Activated naive CD4-positive, alpha-beta T cell treated with anti-CD3 and anti-CD28 coated beads for 36 hours (primary cell): ENCODE measurements around the gene ABTB2. TPM values are rescaled to one million over a fixed set of nuclear protein-coding genes. Genes with fewer than 3 reads are reported as not detected.

Experiments
- CTCF ChIA-PET: fragments of 350-600 bp; sonication (Branson Sonifier 250); formaldehyde crosslinking; loops from one replicate; lab custom pipeline; 2021; ENCODE audit warnings: antibody characterized with exemption; lab: Charles Lee
- DNase-seq: peaks from one replicate; pipeline ENCODE4 v3.0.0-alpha.2; 2020
- H3K27ac Mint-ChIP-seq: one replicate; pipeline ENCODE4 v1.8.0; 2021; ENCODE audit warnings: mild to moderate bottlenecking, mixed read lengths
- H3K27me3 Mint-ChIP-seq: one replicate; pipeline ENCODE4 v1.8.0; 2021; ENCODE audit warnings: low read depth, mixed read lengths
- H3K36me3 Mint-ChIP-seq: one replicate; pipeline ENCODE4 v1.8.0; 2021; ENCODE audit warnings: low read depth, mixed read lengths
- H3K4me1 Mint-ChIP-seq: one replicate; pipeline ENCODE4 v1.8.0; 2021; ENCODE audit warnings: low read depth, mixed read lengths
- H3K4me3 Mint-ChIP-seq: one replicate; pipeline ENCODE4 v1.8.0; 2021; ENCODE audit warnings: mild to moderate bottlenecking, moderate library complexity, mixed read lengths
- H3K9me3 Mint-ChIP-seq: one replicate; pipeline ENCODE4 v1.8.0; 2021; ENCODE audit warnings: mixed read lengths
- intact Hi-C: fragments of 100-400 bp; cut with micrococcal nuclease; formaldehyde crosslinking; loops from one replicate; pipeline ENCODE4 v1.15.1; 2023
- total RNA-seq, 2 experiments: library from RNA; stranded (reverse); gene quantifications; one replicate each; pipeline ENCODE4 v1.2.3, GENCODE V29; 2021

Gene ABTB2
- total RNA-seq, 2 experiments from 2014 or later, result 3.1 to 3.7 TPM

- Mint-ChIP-seq H3K27ac (peak overlapping the region; percentile 69), H3K4me1 (peaks cover 17% of the 10 kb centered on the region), H3K9me3 (no peaks in the 10 kb centered on the region), H3K36me3 (peaks cover 4% of the 10 kb centered on the region), H3K27me3 (peaks cover 23% of the 10 kb centered on the region), H3K4me3 (peak overlapping the region; percentile 76)
- CTCF ChIA-PET, result interaction anchor here (0.7 to 6.8 kb wide), 11 partner anchors 109 to 362 kb away, joined by 3 to 71 read pairs (median 4); no protein-coding TSS in a partner anchor
- peak; percentile 88 for DNase-seq
- intact Hi-C loops, result loop anchor here (1.0 to 10.0 kb wide), 14 partner anchors 12 to 551 kb away; partner anchors contain the start of genes CAT, LMO2 and NAT10
Observed at GRCh38 chr11:34358728-34359547, 1.1 kb upstream of the ABTB2 start.

GRCh38 chr11:34358258-34358727, 483 bp upstream of the ABTB2 start:
- Mint-ChIP-seq H3K4me1 (peaks cover 16% of the 10 kb centered on the region), H3K36me3 (peaks cover 4% of the 10 kb centered on the region), H3K27me3 (peaks cover 24% of the 10 kb centered on the region), H3K9me3 (no peaks in the 10 kb centered on the region), H3K27ac (peak overlapping the region; percentile 69), H3K4me3 (peak overlapping the region; percentile 76)
- DNase-seq, result no peak
- CTCF ChIA-PET, result interaction anchor here (0.6 to 6.8 kb wide), 18 partner anchors 8 to 361 kb away, joined by 3 to 71 read pairs (median 4); no protein-coding TSS in a partner anchor
- intact Hi-C loops, result loop anchor here (1.0 to 10.0 kb wide), 8 partner anchors 80 to 463 kb away; partner anchors contain the start of genes CAT, LMO2 and NAT10

GRCh38 chr11:34356913-34357700, 703 bp downstream of the ABTB2 start:
- Mint-ChIP-seq H3K9me3 (no peaks in the 10 kb centered on the region), H3K27me3 (peaks cover 29% of the 10 kb centered on the region), H3K27ac (no peak overlapping the region), H3K4me3 (peak overlapping the region; percentile 76), H3K36me3 (peaks cover 4% of the 10 kb centered on the region), H3K4me1 (peaks cover 17% of the 10 kb centered on the region)
- DNase-seq, result peak; percentile 62
- CTCF ChIA-PET, result interaction anchor here (0.7 to 6.8 kb wide), 14 partner anchors 11 to 360 kb away, joined by 3 to 71 read pairs (median 4); no protein-coding TSS in a partner anchor
- intact Hi-C loops, result loop anchor here (5.0 to 10.0 kb wide), 2 partner anchors 200 to 462 kb away; partner anchors contain the start of gene LMO2

GRCh38 chr11:34356576-34356912, 1.3 kb downstream of the ABTB2 start:
- DNase-seq, result peak; percentile 22
- intact Hi-C loops, result loop anchor here (5.0 to 10.0 kb wide), 2 partner anchors 199 to 462 kb away; partner anchors contain the start of gene LMO2
- H3K27me3 Mint-ChIP-seq, result peaks cover 29% of the 10 kb centered on the region
- peaks cover 4% of the 10 kb centered on the region for H3K36me3 Mint-ChIP-seq
- no peaks in the 10 kb centered on the region for H3K9me3 Mint-ChIP-seq
- no peak overlapping the region for H3K27ac Mint-ChIP-seq
- CTCF ChIA-PET, result interaction anchor here (1.5 to 6.8 kb wide), 5 partner anchors 10 to 360 kb away, joined by 3 to 71 read pairs (median 5); no protein-coding TSS in a partner anchor
- peaks cover 20% of the 10 kb centered on the region for H3K4me1 Mint-ChIP-seq
- H3K4me3 Mint-ChIP-seq, result peak overlapping the region; percentile 76

GRCh38 chr11:34356130-34356529, 1.7 kb downstream of the ABTB2 start:
- no peak for DNase-seq
- Mint-ChIP-seq H3K9me3 (no peaks in the 10 kb centered on the region), H3K36me3 (peaks cover 4% of the 10 kb centered on the region), H3K27ac (no peak overlapping the region), H3K4me3 (peak overlapping the region; percentile 76), H3K27me3 (peaks cover 29% of the 10 kb centered on the region), H3K4me1 (peaks cover 20% of the 10 kb centered on the region)
- CTCF ChIA-PET, result interaction anchor here (1.5 to 6.8 kb wide), 4 partner anchors 10 to 359 kb away, joined by 3 to 71 read pairs (median 8); no protein-coding TSS in a partner anchor
- intact Hi-C loops, result loop anchor here (5.0 to 10.0 kb wide), 2 partner anchors 199 to 461 kb away; partner anchors contain the start of gene LMO2

GRCh38 chr11:34355726-34356125, 2.1 kb downstream of the ABTB2 start:
- Mint-ChIP-seq H3K27ac (no peak overlapping the region), H3K4me3 (peak overlapping the region; percentile 76), H3K27me3 (peaks cover 29% of the 10 kb centered on the region), H3K36me3 (peaks cover 4% of the 10 kb centered on the region), H3K4me1 (peaks cover 20% of the 10 kb centered on the region), H3K9me3 (no peaks in the 10 kb centered on the region)
- CTCF ChIA-PET, result interaction anchor here (2.3 to 6.8 kb wide), 2 partner anchors 9 to 181 kb away, joined by 12 to 71 read pairs; no protein-coding TSS in a partner anchor
- no peak for DNase-seq
- intact Hi-C loops, result loop anchor here (5.0 to 10.0 kb wide), 2 partner anchors 198 to 461 kb away; partner anchors contain the start of gene LMO2

GRCh38 chr11:34354782-34355181, 3.0 kb downstream of the ABTB2 start:
- Mint-ChIP-seq H3K27me3 (peaks cover 28% of the 10 kb centered on the region), H3K27ac (no peak overlapping the region), H3K36me3 (peaks cover 4% of the 10 kb centered on the region), H3K9me3 (no peaks in the 10 kb centered on the region), H3K4me3 (peak overlapping the region; percentile 1), H3K4me1 (peaks cover 20% of the 10 kb centered on the region)
- DNase-seq, result no peak
- intact Hi-C loops, result loop anchor here (5.0 to 10.0 kb wide), 2 partner anchors 197 to 460 kb away; partner anchors contain the start of gene LMO2
- CTCF ChIA-PET, result interaction anchor here (1.5 to 6.8 kb wide), 3 partner anchors 8 to 180 kb away, joined by 4 to 71 read pairs (median 12); no protein-coding TSS in a partner anchor

GRCh38 chr11:34353881-34354280, 3.9 kb downstream of the ABTB2 start:
- Mint-ChIP-seq H3K4me1 (peaks cover 20% of the 10 kb centered on the region), H3K4me3 (no peak overlapping the region), H3K9me3 (no peaks in the 10 kb centered on the region), H3K36me3 (peaks cover 4% of the 10 kb centered on the region), H3K27me3 (peaks cover 27% of the 10 kb centered on the region), H3K27ac (no peak overlapping the region)
- CTCF ChIA-PET, result interaction anchor here (0.8 to 6.8 kb wide), 3 partner anchors 95 to 179 kb away, joined by 3 to 71 read pairs (median 4); no protein-coding TSS in a partner anchor
- intact Hi-C loops, result loop anchor here (10.0 kb wide), 1 partner anchor 459 kb away; the partner anchor contains the start of gene LMO2
- no peak for DNase-seq

GRCh38 chr11:34351687-34352469, 5.9 kb downstream of the ABTB2 start:
- Mint-ChIP-seq H3K4me3 (no peak overlapping the region), H3K9me3 (no peaks in the 10 kb centered on the region), H3K27ac (no peak overlapping the region), H3K27me3 (peaks cover 27% of the 10 kb centered on the region), H3K4me1 (peaks cover 20% of the 10 kb centered on the region), H3K36me3 (peaks cover 4% of the 10 kb centered on the region)
- intact Hi-C loops, result loop anchor here (10.0 kb wide), 1 partner anchor 457 kb away; the partner anchor contains the start of gene LMO2
- no peak for DNase-seq
- CTCF ChIA-PET, result interaction anchor here (0.5 to 1.7 kb wide), 6 partner anchors 18 to 544 kb away, joined by 3 to 9 read pairs (median 3); no protein-coding TSS in a partner anchor

- H3K4me3 Mint-ChIP-seq, result no peak overlapping the region
- intact Hi-C loops, result loop anchor here (10.0 kb wide), 1 partner anchor 456 kb away; the partner anchor contains the start of gene LMO2
- CTCF ChIA-PET, result interaction anchor here (1.0 to 1.7 kb wide), 2 partner anchors 177 to 543 kb away, joined by 4 to 9 read pairs; no protein-coding TSS in a partner anchor
- DNase-seq, result no peak
- no peak overlapping the region for H3K27ac Mint-ChIP-seq
- H3K27me3 Mint-ChIP-seq, result peaks cover 20% of the 10 kb centered on the region
- no peaks in the 10 kb centered on the region for H3K9me3 Mint-ChIP-seq
- peaks cover 16% of the 10 kb centered on the region for H3K4me1 Mint-ChIP-seq
- H3K36me3 Mint-ChIP-seq, result peaks cover 4% of the 10 kb centered on the region
Observed at GRCh38 chr11:34351051-34351450, 6.8 kb downstream of the ABTB2 start.
